Measurements from ENCODE around the gene PCDHGA12.

The PCDHGA12 gene

DNA sequence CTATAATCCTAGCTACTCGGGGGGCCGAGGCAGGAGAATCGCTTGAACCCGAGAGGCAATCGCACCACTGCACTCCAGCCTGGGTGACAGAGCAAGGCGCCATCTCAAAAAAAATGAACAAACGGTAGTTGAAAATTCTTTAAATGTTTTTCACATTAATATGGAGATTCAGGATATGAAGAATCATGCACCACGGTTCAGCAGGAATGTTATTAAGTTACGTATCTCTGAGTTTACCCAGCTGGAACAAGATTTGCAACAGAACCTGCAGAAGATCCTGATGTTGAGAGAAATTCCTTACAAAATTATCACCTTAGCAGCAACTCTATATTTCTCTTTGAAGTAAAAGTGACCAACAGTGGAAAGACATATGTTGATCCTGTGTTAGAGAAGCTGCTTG lies 10.0 kb downstream of the PCDHGA12 start:
- DNase-seq (ENCODE audit: insufficient read length) (no peak), FAIRE-seq (no peak)
- TF ChIP-seq POLR2A (IDR thresholded peaks at IDR 0.05; ENCODE audit: low read depth, low read length) (no peak), TAF1 (IDR thresholded peaks at IDR 0.05; ENCODE audit: borderline replicate concordance, low read depth, low read length) (no peak), POLR2AphosphoS5 (IDR thresholded peaks at IDR 0.05; ENCODE audit: low read depth, low read length) (no peak)

DNA sequence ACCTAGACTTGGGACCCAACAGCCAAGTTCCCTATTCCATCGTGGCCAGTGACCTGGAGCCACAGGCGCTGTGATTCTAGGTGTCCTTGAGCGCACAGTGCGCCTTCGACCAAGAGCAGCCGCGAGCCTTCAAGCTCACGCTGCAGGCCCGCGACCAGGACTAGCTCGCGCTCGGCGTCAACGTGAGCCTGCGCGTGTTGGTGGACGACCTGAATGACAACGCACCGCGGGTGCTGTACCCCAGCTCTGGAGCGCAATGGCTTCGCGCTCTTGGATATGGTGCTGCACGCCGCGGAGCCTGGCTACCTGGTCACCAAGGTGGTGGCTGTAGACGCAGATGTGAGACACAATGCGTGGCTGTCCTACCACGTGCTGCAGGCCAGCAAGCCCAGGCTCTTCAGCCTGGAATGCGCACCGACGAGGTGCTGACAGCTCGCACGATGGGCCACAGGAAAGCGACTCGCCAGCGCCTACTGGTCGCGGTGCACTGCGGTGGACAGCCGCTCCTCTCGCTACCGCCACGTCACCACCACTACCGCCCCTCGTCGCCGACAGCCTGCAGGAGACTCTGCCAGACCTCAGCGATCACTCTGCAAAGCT lies 11.4 kb downstream of the PCDHGA12 start:
- TF ChIP-seq TAF1 (IDR thresholded peaks at IDR 0.05; ENCODE audit: borderline replicate concordance, low read depth, low read length) (no peak), POLR2A (IDR thresholded peaks at IDR 0.05; ENCODE audit: low read depth, low read length) (no peak), POLR2AphosphoS5 (IDR thresholded peaks at IDR 0.05; ENCODE audit: low read depth, low read length) (no peak)
- FAIRE-seq (no peak), DNase-seq (ENCODE audit: insufficient read length) (no peak)

DNA sequence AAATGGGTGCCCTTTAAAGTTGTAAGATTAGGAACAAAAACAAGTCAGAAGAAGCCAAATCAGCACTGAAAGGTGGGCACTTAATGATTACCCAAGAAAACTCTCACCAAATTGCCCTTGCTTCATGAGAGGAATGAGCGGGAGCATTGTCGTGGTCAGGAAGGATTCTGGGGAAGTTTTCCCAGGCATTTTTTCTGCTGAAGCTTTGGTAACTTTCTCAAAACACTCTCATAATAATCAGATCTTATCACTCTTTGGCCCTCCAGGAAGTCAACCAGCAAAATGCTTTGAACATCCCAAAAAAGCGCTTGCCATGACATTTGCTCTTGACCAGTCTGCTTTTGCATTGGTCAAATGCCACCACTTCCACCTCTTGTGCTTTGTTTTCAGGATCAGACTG lies 35.0 kb downstream of the PCDHGA12 start:
- DNase-seq (ENCODE audit: insufficient read length) (no peak), FAIRE-seq (no peak)
- TF ChIP-seq TAF1 (IDR thresholded peaks at IDR 0.05; ENCODE audit: borderline replicate concordance, low read depth, low read length) (no peak), POLR2A (IDR thresholded peaks at IDR 0.05; ENCODE audit: low read depth, low read length) (no peak), POLR2AphosphoS5 (IDR thresholded peaks at IDR 0.05; ENCODE audit: low read depth, low read length) (no peak)

DNA sequence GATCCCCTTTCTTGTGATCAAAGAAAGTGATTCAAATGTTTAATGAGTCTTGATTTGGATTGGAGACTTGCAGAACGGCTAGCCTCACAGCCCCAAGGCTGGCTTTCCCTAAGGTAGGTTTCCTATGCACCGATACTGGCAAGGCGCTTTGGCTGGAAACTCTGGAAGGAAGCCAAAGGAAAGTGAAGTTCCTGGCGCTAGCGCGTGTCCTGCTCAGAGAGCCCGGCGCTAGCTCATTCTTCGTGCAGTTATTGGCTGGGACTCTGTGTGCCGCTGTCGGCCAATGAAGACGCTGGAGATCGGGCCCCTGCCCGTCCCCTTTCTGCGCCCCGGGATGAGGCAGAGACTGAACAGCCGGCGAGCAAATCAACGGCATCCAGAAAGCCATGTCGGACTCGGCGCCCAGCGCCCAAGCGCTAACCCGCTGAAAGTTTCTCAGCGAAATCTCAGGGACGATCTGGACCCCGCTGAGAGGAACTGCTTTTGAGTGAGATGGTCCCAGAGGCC lies 45.4 kb downstream of the PCDHGA12 start, which contains the start of gene PCDHGC3:
TSS of gene PCDHGC3 (plus strand) at position 342 of the 507 bp plus-strand sequence. CDS start at position 493, 151 bp downstream.
- peak; percentile 88 for FAIRE-seq
- TF ChIP-seq POLR2A (IDR thresholded peaks at IDR 0.05; ENCODE audit: low read depth, low read length) (peak; percentile 48; the same call in 1 of the 2 replicates), POLR2AphosphoS5 (IDR thresholded peaks at IDR 0.05; ENCODE audit: low read depth, low read length) (no peak)
- DNase-seq (ENCODE audit: insufficient read length): peak; percentile 73

DNA sequence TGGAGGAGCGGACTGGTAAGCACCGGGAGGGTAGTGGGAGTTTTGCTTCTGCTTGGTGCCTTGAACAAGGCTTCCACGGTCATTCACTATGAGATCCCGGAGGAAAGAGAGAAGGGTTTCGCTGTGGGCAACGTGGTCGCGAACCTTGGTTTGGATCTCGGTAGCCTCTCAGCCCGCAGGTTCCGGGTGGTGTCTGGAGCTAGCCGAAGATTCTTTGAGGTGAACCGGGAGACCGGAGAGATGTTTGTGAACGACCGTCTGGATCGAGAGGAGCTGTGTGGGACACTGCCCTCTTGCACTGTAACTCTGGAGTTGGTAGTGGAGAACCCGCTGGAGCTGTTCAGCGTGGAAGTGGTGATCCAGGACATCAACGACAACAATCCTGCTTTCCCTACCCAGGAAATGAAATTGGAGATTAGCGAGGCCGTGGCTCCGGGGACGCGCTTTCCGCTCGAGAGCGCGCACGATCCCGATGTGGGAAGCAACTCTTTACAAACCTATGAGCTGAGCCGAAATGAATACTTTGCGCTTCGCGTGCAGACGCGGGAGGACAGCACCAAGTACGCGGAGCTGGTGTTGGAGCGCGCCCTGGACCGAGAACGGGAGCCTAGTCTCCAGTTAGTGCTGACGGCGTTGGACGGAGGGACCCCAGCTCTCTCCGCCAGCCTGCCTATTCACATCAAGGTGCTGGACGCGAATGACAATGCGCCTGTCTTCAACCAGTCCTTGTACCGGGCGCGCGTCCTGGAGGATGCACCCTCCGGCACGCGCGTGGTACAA lies 46.0 kb downstream of the PCDHGA12 start:
- FAIRE-seq (no peak), DNase-seq (ENCODE audit: insufficient read length) (no peak)
- TF ChIP-seq TAF1 (IDR thresholded peaks at IDR 0.05; ENCODE audit: borderline replicate concordance, low read depth, low read length) (no peak), POLR2AphosphoS5 (IDR thresholded peaks at IDR 0.05; ENCODE audit: low read depth, low read length) (no peak), POLR2A (IDR thresholded peaks at IDR 0.05; ENCODE audit: low read depth, low read length) (no peak)

DNA sequence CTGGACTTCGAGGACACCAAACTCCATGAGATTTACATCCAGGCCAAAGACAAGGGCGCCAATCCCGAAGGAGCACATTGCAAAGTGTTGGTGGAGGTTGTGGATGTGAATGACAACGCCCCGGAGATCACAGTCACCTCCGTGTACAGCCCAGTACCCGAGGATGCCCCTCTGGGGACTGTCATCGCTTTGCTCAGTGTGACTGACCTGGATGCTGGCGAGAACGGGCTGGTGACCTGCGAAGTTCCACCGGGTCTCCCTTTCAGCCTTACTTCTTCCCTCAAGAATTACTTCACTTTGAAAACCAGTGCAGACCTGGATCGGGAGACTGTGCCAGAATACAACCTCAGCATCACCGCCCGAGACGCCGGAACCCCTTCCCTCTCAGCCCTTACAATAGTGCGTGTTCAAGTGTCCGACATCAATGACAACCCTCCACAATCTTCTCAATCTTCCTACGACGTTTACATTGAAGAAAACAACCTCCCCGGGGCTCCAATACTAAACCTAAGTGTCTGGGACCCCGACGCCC lies 46.8 kb downstream of the PCDHGA12 start:
- TF ChIP-seq POLR2A (IDR thresholded peaks at IDR 0.05; ENCODE audit: low read depth, low read length) (no peak), TAF1 (IDR thresholded peaks at IDR 0.05; ENCODE audit: borderline replicate concordance, low read depth, low read length) (no peak), POLR2AphosphoS5 (IDR thresholded peaks at IDR 0.05; ENCODE audit: low read depth, low read length) (no peak)
- DNase-seq (ENCODE audit: insufficient read length) (no peak), FAIRE-seq (peak; percentile 82)

DNA sequence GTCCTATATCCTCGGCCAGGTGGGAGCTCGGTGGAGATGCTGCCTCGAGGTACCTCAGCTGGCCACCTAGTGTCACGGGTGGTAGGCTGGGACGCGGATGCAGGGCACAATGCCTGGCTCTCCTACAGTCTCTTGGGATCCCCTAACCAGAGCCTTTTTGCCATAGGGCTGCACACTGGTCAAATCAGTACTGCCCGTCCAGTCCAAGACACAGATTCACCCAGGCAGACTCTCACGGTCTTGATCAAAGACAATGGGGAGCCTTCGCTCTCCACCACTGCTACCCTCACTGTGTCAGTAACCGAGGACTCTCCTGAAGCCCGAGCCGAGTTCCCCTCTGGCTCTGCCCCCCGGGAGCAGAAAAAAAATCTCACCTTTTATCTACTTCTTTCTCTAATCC lies 47.5 kb downstream of the PCDHGA12 start:
- DNase-seq (ENCODE audit: insufficient read length) (no peak), FAIRE-seq (no peak)
- no peak for TF ChIP-seq TAF1 (IDR thresholded peaks at IDR 0.05; ENCODE audit: borderline replicate concordance, low read depth, low read length)

DNA sequence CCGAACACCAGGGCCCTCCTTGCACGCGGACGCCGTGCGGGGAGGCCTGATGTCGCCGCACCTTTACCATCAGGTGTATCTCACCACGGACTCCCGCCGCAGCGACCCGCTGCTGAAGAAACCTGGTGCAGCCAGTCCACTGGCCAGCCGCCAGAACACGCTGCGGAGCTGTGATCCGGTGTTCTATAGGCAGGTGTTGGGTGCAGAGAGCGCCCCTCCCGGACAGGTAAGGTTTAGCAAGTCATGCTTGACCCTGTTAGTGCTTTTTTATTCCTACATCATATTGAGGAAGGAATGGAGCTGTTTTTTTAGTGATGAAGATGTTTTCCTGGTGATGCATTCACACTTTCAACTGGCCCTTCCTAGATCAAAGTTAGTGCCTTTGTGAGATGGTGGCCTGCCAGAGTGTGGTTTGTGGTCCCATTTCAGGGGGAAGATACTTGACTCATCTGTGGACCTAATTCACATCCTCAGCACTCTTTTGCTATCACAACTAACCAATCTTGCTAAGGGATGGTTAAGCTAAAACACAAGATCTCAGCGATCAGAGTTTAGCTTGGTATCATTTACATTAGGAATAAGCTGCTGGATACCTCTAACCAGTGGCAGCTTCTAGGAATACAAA lies 48.1 kb downstream of the PCDHGA12 start:
- FAIRE-seq (peak; percentile 56), DNase-seq (ENCODE audit: insufficient read length) (no peak)
- TF ChIP-seq TAF1 (IDR thresholded peaks at IDR 0.05; ENCODE audit: borderline replicate concordance, low read depth, low read length): no peak
- TF ChIP-seq POLR2AphosphoS5 (IDR thresholded peaks at IDR 0.05; ENCODE audit: low read depth, low read length): no peak
- no peak for TF ChIP-seq POLR2A (IDR thresholded peaks at IDR 0.05; ENCODE audit: low read depth, low read length)

DNA sequence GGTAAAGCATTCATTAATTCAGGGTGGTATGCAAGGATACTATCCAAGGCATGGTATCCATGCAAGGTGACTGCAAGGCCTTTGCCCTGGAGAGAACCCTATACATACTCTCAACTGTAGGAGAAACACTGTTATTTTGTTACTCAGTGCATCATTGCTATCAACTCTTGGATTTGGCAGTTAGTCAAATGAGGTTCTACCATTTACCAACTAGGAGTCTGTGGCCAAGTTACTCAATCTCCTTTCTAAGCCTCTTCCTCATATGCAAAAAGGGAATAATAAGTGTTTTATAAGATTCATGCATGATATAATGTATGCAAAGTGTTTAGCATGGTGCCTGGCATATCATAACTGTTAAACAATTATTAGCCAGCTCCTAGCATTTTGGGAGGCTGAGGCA lies 49.5 kb downstream of the PCDHGA12 start:
- TF ChIP-seq POLR2A (IDR thresholded peaks at IDR 0.05; ENCODE audit: low read depth, low read length): no peak
- no peak for TF ChIP-seq TAF1 (IDR thresholded peaks at IDR 0.05; ENCODE audit: borderline replicate concordance, low read depth, low read length)
- no peak for TF ChIP-seq POLR2AphosphoS5 (IDR thresholded peaks at IDR 0.05; ENCODE audit: low read depth, low read length)
- FAIRE-seq (no peak), DNase-seq (ENCODE audit: insufficient read length) (no peak)
